T-helper 2 cell (primary cell): Measurements from ENCODE around the gene CPLANE1.
"Not testable (repeated sequence)": the region's sequence is repeated elsewhere in the genome, so short reads cannot be mapped to it uniquely, and the experiment has no call there.

ENCODE experiments used
- DNase-seq, 5 experiments: peaks; one replicate each; pipeline versions ENCODE4 v3.0.0 to v3.0.0-alpha.2; 2012 to 2022

Gene CPLANE1

DNA sequence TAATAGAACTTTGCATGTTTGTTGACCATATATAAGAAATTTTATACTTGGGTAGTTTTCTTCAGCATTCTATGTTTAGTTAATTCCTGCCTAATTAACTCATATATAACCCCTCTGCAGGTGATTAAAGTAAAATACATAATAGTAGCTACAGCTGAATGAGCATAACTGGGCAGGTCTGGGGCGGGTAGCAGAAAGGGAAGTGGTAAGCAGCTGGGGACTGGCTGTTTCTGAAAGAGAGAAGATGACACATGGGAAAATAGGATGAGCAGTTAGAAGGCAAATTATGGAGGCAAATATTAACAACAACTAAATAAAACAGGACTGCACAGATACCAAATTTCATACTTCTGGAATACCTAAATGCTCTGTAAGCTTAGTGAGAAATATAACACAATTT, 128.1 kb downstream of the CPLANE1 start:
- peak in 1 of 5 experiments; percentile 11 for DNase-seq

DNA sequence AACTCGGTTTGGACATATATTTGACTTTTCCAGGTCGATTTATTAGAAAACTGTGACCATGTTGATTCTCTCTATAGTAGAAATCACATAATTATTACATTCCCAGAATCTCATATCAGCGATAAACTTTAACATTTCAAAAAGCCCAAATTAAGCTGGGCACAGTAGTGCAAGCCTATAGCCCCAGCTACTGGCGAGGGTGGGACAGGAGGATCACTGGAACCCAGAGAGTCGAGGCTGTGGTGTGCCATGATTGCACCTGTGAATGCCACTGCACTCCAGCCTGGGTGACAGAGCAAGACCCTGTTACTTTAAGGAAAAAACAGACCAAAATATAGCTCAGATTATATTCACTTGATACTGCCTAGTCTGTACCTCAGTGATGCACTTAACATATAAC, 128.9 kb downstream of the CPLANE1 start:
- DNase-seq: no peak

DNA sequence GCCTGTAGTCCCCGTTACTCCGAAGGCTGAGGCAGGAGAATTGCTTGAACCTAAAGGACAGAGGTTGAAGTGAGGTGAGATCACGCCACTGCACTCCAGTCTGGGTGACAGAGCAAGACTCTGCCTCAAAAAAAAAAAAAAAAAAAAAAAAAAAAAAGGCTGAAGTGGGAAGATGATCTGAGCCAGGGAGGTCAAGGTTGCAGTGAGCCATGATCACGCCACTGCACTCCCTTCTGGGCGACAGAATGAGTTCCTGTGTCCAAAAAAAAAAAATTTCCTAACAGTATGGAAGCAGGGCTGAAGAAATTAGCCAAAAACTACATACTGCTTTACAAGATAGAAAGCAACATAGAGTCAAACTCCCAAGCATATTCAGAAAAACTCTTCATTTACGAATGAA, 132.8 kb downstream of the CPLANE1 start:
- no peak for DNase-seq

- DNase-seq: peak in 1 of 5 experiments; percentile 33
These were observed 136.7 kb downstream of the CPLANE1 start for GRCh38 chr5:37112383-37112991.

DNA sequence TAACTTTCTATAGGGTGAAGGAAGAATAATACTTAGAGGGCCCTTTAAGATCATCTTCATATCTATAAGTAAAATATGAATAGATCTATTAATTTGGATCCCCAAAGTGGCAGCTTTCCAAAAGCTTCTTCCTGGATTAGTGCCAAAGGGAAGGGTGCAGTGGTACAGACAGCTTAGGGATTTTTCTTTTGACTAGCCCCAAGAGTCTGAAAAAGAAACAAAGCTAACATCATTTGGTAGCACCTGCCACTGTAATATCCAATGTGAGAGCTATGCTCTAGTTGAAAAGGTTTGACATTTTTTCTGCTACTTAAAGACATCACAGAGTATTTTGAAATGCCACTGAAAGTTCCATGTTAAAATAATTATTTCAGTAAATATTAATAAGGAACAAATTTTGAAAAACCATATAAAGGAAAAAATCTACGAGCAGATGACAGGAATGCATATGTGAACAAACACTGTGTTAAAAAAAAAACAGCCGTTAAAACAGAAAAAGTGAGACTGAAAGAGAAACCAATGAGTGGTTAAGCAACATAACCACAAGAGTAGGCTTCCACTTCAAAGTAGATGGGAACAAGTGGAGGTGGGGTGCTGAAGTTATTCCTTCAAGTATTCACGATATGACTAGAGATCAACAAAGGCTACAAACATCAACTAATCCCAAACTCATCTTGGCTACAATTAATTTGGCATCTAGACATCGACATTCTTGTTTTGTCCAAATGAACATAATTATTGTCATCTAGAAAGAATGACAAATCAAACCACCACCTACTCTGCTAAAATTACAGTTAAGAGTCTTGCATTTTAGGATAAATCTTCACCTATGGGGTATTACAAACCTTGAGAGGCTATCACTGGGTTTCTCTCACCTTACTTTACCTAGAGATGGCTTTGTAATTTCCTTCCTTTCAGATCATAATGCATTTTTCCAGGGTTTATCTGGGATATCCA, 137.5 kb downstream of the CPLANE1 start:
- peak in 2 of 5 experiments; percentile 17 to 87 for DNase-seq

DNA sequence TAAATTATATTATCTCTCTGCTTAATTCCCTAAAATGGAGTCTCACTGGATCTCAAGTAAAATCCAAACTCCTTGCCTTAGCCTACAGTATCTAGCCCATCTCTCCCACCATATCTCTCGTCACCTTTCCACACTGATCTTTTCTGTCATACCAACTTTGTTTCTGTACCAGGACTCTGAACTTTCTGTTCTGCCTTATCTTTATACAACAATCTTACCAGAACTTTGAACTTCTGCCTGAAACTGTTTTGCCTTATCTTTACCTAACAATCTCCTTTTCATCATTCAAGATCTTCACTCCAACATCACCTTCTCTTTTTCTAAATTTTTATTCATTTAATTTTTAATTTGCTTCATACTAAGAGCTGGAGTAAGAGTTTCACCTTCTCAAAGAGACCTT, 139.0 kb downstream of the CPLANE1 start:
- DNase-seq: peak in 1 of 5 experiments; percentile 70

DNA sequence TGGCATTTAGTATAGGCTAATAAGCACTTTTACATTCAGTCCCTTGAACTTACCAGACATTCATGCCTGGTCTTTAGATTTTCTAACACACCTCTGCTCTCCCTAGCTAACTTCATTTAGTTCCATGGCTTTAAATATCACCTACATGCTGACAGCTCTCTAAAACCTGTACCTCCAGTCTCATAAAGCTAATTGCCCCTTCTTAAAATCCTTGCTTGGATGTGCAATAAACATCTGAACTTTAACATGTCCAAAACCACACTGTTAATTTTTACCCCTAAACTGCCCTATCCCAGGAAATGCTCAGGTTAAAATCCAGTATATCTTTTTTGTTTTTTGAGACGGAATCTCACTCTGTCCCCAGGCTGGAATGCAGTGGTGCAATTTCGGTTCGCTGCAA, 139.8 kb downstream of the CPLANE1 start:
- no peak for DNase-seq

GRCh38 chr5:37103302-37103701, 145.9 kb downstream of the CPLANE1 start:
- no peak for DNase-seq

GRCh38 chr5:37099267-37099666, 149.9 kb downstream of the CPLANE1 start:
- DNase-seq: not testable (repeated sequence)

DNA sequence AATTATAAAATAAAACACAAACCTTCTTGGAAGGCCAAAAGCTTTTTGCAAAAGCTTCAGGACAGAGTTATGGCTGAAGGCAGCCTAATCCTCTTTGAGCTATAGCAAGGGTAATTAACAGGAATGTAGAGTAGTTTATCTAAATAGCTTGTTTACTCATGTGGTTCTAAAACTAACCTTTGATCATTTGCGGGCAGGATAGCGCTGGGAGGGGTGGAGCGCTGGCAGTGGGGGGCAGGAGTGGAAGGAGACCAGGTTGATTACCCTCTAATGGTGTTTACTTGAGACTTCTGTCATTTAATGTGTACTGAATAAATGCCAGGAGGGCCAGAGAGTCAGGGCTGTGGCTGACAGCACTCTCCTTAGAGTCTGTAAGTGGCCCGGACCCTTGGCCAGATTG, 155.4 kb downstream of the CPLANE1 start:
- not testable (repeated sequence) for DNase-seq

GRCh38 chr5:37090781-37091180, 158.4 kb downstream of the CPLANE1 start:
- DNase-seq: no peak

DNA sequence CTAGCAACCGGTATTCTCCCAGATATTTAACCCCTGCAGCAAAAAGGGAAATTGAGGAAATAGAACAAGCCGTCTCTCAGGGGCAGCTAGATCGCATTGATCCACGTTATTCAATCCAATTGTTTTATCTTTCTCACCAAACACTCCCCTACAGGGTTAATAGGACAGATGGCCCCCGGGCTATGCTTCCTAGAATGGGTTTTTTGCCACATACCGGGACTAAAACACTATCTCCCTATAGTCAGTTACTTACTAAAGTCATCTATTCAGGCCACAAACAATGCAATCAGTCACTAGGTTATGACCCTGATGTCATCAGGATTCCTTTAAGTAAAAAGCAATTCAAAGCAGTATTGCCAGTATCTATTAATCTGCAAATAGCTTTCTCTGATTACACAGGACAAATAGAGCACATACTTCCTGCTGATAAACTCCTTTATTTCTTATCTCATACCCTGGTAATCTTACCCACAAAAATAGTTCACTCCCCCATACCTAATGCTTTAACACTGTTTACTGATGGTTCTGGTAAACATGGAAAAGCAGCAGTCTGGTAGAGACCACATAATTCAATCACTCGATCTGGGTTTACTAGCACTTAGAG, 159.0 kb downstream of the CPLANE1 start:
- DNase-seq: no peak

DNA sequence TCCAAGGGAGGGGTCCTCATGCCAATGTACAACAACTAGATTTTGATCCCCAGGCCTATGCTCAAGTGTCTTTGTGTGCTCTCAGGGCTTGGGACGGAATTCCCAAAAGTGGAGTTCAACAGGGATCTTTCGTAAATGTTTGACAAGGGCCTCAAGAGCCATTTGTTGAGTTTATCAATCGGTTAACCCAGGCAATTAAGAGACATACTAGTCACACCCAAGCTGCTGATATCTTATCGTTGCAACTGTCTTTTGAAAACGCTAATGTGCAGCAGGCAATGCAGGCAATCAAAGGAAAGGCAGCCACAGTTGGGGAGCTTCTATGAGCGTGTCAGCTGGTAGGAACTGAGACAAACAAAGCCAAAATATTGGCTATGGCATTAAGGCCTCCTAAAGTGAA, 161.2 kb downstream of the CPLANE1 start:
- DNase-seq: no peak

- no peak for DNase-seq
These were observed 162.6 kb downstream of the CPLANE1 start for GRCh38 chr5:37086466-37087173.

DNA sequence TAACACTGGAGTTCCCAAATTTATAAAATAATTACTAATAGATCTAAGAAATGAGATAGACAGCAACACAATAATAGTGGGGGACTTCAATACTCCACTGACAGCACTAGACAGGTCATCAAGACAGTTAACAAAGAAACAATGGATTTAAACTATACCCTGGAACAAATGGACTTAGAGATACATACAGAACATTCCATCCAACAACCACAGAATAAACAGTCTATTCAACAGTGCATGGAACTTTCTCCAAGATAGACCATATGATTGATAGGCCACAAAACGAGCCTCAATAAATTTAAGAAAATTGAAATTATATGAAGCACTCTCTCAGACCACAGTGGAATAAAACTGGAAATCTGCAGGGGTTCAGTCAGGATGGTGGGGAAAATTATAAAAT, 163.2 kb downstream of the CPLANE1 start:
- not testable (repeated sequence) for DNase-seq

DNA sequence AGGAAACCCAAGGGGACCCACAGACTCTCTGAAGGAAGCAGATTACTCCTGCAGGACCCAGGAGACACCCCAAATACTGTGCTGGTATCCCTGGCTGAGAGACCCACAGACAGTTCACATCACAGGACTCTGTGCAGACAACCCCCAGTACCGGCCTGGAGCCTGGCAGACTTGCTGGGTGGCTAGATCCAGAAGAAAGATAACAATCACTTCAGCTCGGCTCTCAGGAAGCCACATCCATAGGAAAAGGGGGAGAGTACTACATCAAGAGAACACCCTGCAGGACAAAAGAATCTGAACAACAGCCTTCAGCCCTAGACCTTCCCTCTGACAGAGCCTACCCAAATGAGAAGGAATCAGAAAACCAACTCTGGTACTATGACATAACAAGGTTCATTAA, 166.2 kb downstream of the CPLANE1 start:
- DNase-seq: not testable (repeated sequence)

DNA sequence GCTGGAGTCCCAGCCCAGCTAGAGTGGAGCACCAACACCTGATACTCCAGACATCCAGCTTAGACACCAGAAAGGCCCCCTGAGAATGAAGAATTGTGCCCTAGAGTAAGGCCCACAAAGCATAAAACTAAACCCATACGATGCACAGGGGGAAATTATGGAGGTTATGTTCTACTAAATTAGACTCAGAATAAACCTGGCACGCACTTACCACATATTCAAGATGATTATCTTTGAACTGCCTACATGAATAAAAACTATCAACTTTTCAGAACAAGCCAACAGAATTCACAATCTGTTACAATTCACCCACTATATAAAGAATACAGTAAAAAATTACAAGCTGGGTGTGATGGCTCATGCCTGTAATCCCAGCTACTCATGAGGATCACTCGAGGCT, 168.5 kb downstream of the CPLANE1 start:
- peak in 1 of 5 experiments; percentile 67 for DNase-seq

- DNase-seq: no peak
These were observed 172.0 kb downstream of the CPLANE1 start for GRCh38 chr5:37077146-37077545.

DNA sequence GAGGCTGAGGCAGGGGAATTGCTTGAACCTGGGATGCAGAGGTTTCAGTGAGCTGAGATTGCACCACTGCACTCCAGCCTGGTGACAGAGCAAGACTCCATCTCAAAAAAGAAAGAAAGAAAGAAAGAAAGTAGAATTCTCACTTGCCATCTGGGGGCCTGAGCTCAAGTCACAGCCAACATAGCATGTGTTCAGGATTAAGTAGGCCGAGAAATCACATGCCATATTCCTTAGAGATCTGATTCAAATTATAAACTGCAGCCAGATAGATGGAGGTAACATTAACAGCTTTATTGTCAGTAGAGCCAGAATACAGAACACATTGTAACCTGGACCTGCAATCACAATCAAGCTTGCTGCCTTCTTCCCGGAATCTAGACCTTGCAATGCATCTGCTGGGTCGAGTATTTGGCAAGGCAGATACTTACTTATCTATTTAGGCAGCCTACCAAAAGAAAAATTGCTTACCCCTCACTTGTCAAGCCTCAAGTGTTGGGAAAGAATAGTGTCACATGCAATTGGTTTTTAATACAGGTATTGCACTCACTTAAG, 173.7 kb downstream of the CPLANE1 start:
- no peak for DNase-seq

- DNase-seq: peak in 1 of 5 experiments; percentile 22
These were observed 177.1 kb downstream of the CPLANE1 start for GRCh38 chr5:37071901-37072581.

GRCh38 chr5:37071487-37071886, 177.7 kb downstream of the CPLANE1 start:
- no peak for DNase-seq

DNA sequence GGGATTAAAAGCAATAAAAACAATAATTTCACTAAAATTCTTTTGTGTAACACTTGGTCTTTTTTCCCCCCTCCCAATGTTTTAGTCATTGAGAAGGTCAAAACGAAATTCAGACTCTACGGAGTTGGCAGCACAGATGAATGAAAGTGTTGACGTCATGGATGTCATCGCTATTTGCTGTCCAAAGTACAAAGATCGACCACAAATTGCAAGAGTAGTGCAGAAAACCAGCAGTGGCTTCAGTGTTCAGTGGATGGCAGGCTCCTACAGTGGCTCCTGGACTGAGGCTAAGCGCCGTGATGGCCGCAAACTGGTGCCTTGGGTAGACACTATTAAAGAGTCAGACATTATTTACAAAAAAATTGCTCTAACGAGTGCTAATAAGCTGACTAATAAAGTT, 184.7 kb downstream of the CPLANE1 start:
- DNase-seq: no peak
